ENCODE data around the gene STAT5B.

Gene STAT5B

GRCh38 chr17:42285346-42286050 lies 9.3 kb upstream of the STAT5B start:
- DNase-seq (ENCODE audit: extremely low read depth in 1 of 2, low read depth in 1 of 2): no peak

- DNase-seq (ENCODE audit: extremely low read depth in 1 of 2, low read depth in 1 of 2): no peak
Measured at GRCh38 chr17:42284566-42284965, 8.4 kb upstream of the STAT5B start.

GRCh38 chr17:42284024-42284369 lies 7.8 kb upstream of the STAT5B start:
- DNase-seq (ENCODE audit: extremely low read depth in 1 of 2, low read depth in 1 of 2): no peak

GRCh38 chr17:42283241-42284023 lies 7.2 kb upstream of the STAT5B start:
- no peak for DNase-seq (ENCODE audit: extremely low read depth in 1 of 2, low read depth in 1 of 2)

- no peak for DNase-seq (ENCODE audit: extremely low read depth in 1 of 2, low read depth in 1 of 2)
Measured at GRCh38 chr17:42282478-42283080, 6.4 kb upstream of the STAT5B start.

- DNase-seq (ENCODE audit: extremely low read depth in 1 of 2, low read depth in 1 of 2): no peak
Measured at GRCh38 chr17:42281571-42282096, 5.4 kb upstream of the STAT5B start.

GRCh38 chr17:42279776-42280630 lies 3.8 kb upstream of the STAT5B start:
- DNase-seq (ENCODE audit: extremely low read depth in 1 of 2, low read depth in 1 of 2): no peak

- DNase-seq (ENCODE audit: extremely low read depth in 1 of 2, low read depth in 1 of 2): no peak
Measured at GRCh38 chr17:42277342-42277712, 1.1 kb upstream of the STAT5B start.

GRCh38 chr17:42276609-42277341 lies 584 bp upstream of the STAT5B start:
- no peak for DNase-seq (ENCODE audit: extremely low read depth in 1 of 2, low read depth in 1 of 2)

GRCh38 chr17:42275527-42276358 lies 448 bp downstream of the STAT5B start:
- DNase-seq (ENCODE audit: extremely low read depth in 1 of 2, low read depth in 1 of 2): peak in 1 of 2 donors; percentile 47

GRCh38 chr17:42274812-42275526 lies 1.2 kb downstream of the STAT5B start:
- DNase-seq (ENCODE audit: extremely low read depth in 1 of 2, low read depth in 1 of 2): no peak

GRCh38 chr17:42274253-42274542 lies 2.0 kb downstream of the STAT5B start:
- DNase-seq (ENCODE audit: extremely low read depth in 1 of 2, low read depth in 1 of 2): no peak

GRCh38 chr17:42273474-42274252 lies 2.5 kb downstream of the STAT5B start:
- DNase-seq (ENCODE audit: extremely low read depth in 1 of 2, low read depth in 1 of 2): no peak

GRCh38 chr17:42272162-42272907 lies 3.9 kb downstream of the STAT5B start:
- no peak for DNase-seq (ENCODE audit: extremely low read depth in 1 of 2, low read depth in 1 of 2)

- DNase-seq (ENCODE audit: extremely low read depth in 1 of 2, low read depth in 1 of 2): no peak
Measured at GRCh38 chr17:42271779-42272035, 4.5 kb downstream of the STAT5B start.

GRCh38 chr17:42271006-42271778 lies 5.0 kb downstream of the STAT5B start:
- no peak for DNase-seq (ENCODE audit: extremely low read depth in 1 of 2, low read depth in 1 of 2)

GRCh38 chr17:42270596-42270995 lies 5.6 kb downstream of the STAT5B start:
- DNase-seq (ENCODE audit: extremely low read depth in 1 of 2, low read depth in 1 of 2): no peak

Data from stimulated activated CD8-positive, alpha-beta memory T cell treated with anti-CD3 and anti-CD28 coated beads, Interleukin-7, amount 100 ng/mL, for 48 hours (primary cell).